ENCODE results near the gene PNMA6E.

Gene PNMA6E

DNA sequence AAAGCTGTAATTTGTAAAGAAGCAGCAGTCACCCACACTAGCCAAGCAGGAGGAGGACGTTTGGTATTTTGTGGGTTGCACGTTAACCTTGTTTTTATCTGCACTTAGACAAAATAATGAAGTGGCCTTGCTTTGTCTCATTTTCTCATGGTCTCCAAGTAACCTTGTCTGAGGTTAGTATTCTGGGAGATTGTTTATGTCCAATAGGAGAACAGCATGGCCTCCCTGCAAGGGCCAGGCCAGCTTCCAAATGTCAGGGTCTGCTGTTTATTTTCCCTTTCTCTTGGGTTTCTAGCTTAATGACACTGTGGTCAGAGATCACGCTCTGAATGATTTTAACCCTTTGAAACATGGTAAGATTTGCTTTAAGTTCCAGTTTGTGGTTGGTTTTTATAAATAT lies 29.9 kb downstream of the PNMA6E start:
- Histone ChIP-seq H3K27ac (ENCODE audit: low read length) (no peak overlapping the region), H3K9me3 (ENCODE audit: control insufficient read depth in 2 of 2, low read length in 2 of 2) (no peaks in the 10 kb centered on the region), H3K4me3 (ENCODE audit: low read length in 2 of 2) (no peak overlapping the region), H3K27me3 (ENCODE audit: control insufficient read depth in 1 of 2, insufficient read depth in 2 of 2, low read length in 2 of 2) (peaks cover 0 to 7% of the 10 kb centered on the region in 2 donors), H3K9ac (ENCODE audit: low read length in 2 of 2) (no peak overlapping the region), H3K4me1 (ENCODE audit: control insufficient read depth, insufficient read depth, low read length) (peaks cover 3% of the 10 kb centered on the region), H3K36me3 (ENCODE audit: control insufficient read depth in 2 of 2, insufficient read depth in 2 of 2, low read length in 2 of 2) (no peaks in the 10 kb centered on the region)

DNA sequence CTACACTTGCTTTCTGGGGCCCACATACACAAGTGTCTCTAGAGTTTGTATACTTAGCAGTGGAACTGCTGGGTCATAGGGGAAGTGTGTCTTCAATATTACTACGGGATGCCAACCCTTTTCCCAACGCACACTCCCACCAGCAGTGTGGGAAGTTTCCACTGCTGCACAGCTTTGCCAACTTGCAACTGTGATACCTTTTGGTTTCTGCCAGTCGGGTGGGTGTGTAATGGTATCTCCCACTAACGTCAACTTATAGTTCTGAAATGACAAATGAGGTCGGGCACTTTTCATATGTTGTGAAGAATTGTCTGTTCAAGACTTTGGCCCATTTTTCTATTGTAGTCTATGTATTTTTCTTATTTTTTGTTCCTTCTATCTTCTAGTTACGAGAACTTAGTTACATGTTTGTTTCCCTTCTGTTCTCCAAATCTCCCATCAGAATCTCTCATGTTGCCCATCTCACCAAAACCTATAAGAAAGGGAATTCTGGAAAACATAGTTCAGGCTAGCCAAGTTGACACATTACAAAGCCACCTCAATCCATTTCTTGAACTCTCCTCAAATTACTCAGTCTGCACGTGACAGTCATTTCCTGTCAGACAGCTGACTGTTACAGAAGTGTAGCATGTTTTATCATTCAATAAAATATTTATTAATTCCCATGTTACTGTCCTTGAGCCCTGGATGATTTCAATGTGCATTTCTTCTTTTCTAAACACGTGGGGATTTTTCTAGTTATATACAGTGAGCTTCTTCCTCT lies 30.7 kb downstream of the PNMA6E start:
- Histone ChIP-seq H3K9me3 (ENCODE audit: control insufficient read depth in 2 of 2, low read length in 2 of 2) (no peaks in the 10 kb centered on the region), H3K27ac (ENCODE audit: low read length) (no peak overlapping the region)

DNA sequence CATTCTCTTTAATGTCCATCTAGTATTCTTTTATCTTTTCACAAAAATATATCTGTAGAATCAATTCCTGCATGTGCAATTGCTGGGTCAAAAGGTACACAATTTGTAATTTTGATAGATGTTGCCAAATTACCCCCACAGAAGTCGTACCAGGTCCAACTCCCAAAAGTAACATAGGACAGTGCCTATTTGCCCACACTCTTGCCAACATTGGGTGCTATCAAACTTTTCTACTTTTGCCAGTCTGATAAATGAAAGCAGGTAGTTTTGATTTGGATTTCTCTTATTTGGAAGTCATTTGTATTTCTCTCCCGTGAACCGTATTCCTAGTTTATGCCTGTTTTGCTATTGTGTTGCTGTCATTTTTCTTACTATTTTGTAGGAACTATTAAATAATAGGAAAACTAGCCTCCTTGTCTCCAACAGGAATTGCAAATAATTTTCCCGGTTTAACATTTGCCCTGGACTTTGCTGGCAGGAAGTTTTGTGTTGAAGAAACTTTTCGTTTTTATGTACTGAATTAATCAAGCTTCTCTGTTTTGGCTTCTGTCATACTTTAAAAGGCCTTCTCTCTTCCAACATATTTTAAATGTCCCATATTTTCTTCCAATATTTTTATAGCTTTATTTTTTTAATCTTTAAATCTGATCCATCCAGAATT lies 34.1 kb downstream of the PNMA6E start:
- peaks cover 0 to 8% of the 10 kb centered on the region in 2 donors for H3K27me3 ChIP-seq (ENCODE audit: control insufficient read depth in 1 of 2, insufficient read depth in 2 of 2, low read length in 2 of 2)

More for the DNA sequence above, 30.7 kb downstream of the PNMA6E start:
- no peak overlapping the region for H3K4me3 ChIP-seq (ENCODE audit: low read length in 2 of 2)
- peaks cover 0 to 5% of the 10 kb centered on the region in 2 donors for H3K27me3 ChIP-seq (ENCODE audit: control insufficient read depth in 1 of 2, insufficient read depth in 2 of 2, low read length in 2 of 2)
- H3K9ac ChIP-seq (ENCODE audit: low read length in 2 of 2), result no peak overlapping the region
- no peaks in the 10 kb centered on the region for H3K36me3 ChIP-seq (ENCODE audit: control insufficient read depth in 2 of 2, insufficient read depth in 2 of 2, low read length in 2 of 2)
- peaks cover 3% of the 10 kb centered on the region for H3K4me1 ChIP-seq (ENCODE audit: control insufficient read depth, insufficient read depth, low read length)

DNA sequence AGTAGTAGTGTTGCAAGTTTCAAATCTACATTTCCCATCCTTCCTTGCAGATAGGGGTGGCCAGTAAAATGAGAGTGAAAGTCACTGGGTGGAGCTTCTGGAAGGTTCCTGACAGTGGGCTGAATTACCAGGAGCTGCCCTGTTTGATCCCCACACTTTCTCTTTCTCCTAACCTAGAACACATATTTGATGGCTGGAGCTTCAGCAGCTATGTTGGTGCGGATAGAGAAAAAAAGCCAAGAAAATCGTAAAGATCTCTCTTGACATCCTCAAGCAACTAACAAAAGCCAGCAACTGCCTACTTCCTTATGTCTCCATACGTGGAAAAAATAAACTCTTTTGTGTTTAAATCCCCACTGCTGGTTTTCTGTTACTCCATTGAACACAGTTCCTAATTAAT lies 35.0 kb downstream of the PNMA6E start:
- H3K27me3 ChIP-seq (ENCODE audit: control insufficient read depth in 1 of 2, insufficient read depth in 2 of 2, low read length in 2 of 2), result peaks cover 0 to 8% of the 10 kb centered on the region in 2 donors

More for the DNA sequence above, 34.1 kb downstream of the PNMA6E start:
- Histone ChIP-seq H3K4me3 (ENCODE audit: low read length in 2 of 2) (no peak overlapping the region), H3K27ac (ENCODE audit: low read length) (no peak overlapping the region), H3K36me3 (ENCODE audit: control insufficient read depth in 2 of 2, insufficient read depth in 2 of 2, low read length in 2 of 2) (no peaks in the 10 kb centered on the region), H3K4me1 (ENCODE audit: control insufficient read depth, insufficient read depth, low read length) (peaks cover 3% of the 10 kb centered on the region), H3K9me3 (ENCODE audit: control insufficient read depth in 2 of 2, low read length in 2 of 2) (no peaks in the 10 kb centered on the region), H3K9ac (ENCODE audit: low read length in 2 of 2) (no peak overlapping the region)

DNA sequence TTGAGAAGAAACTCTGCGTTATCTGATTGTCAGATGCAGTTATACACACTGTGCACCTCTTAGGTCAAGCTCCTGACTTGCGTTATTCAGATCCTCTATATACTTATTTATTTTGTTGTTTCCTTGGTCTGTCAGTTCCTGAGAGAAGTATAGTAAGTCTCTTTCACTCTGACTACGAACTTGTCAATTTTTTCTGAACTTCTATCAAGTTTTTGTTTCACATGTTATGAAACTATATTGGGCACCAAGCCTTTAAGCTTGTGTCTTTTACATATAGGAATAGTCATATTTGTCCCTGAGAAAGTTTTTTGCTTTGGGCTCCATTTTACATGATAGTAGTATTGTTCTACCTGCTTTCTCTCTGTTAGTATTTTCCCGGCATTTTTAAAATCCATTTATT lies 35.5 kb downstream of the PNMA6E start:
- no peaks in the 10 kb centered on the region for H3K4me1 ChIP-seq (ENCODE audit: control insufficient read depth, insufficient read depth, low read length)
- H3K27me3 ChIP-seq (ENCODE audit: control insufficient read depth in 1 of 2, insufficient read depth in 2 of 2, low read length in 2 of 2), result peaks cover 0 to 8% of the 10 kb centered on the region in 2 donors
- no peak overlapping the region for H3K9ac ChIP-seq (ENCODE audit: low read length in 2 of 2)
- H3K36me3 ChIP-seq (ENCODE audit: control insufficient read depth in 2 of 2, insufficient read depth in 2 of 2, low read length in 2 of 2), result no peaks in the 10 kb centered on the region
- no peak overlapping the region for H3K4me3 ChIP-seq (ENCODE audit: low read length in 2 of 2)
- no peak overlapping the region for H3K27ac ChIP-seq (ENCODE audit: low read length)
- H3K9me3 ChIP-seq (ENCODE audit: control insufficient read depth in 2 of 2, low read length in 2 of 2), result no peaks in the 10 kb centered on the region

More for the DNA sequence above, 35.0 kb downstream of the PNMA6E start:
- no peaks in the 10 kb centered on the region for H3K9me3 ChIP-seq (ENCODE audit: control insufficient read depth in 2 of 2, low read length in 2 of 2)
- H3K27ac ChIP-seq (ENCODE audit: low read length), result no peak overlapping the region
- H3K36me3 ChIP-seq (ENCODE audit: control insufficient read depth in 2 of 2, insufficient read depth in 2 of 2, low read length in 2 of 2), result no peaks in the 10 kb centered on the region
- no peak overlapping the region for H3K4me3 ChIP-seq (ENCODE audit: low read length in 2 of 2)
- peaks cover 3% of the 10 kb centered on the region for H3K4me1 ChIP-seq (ENCODE audit: control insufficient read depth, insufficient read depth, low read length)
- no peak overlapping the region for H3K9ac ChIP-seq (ENCODE audit: low read length in 2 of 2)

DNA sequence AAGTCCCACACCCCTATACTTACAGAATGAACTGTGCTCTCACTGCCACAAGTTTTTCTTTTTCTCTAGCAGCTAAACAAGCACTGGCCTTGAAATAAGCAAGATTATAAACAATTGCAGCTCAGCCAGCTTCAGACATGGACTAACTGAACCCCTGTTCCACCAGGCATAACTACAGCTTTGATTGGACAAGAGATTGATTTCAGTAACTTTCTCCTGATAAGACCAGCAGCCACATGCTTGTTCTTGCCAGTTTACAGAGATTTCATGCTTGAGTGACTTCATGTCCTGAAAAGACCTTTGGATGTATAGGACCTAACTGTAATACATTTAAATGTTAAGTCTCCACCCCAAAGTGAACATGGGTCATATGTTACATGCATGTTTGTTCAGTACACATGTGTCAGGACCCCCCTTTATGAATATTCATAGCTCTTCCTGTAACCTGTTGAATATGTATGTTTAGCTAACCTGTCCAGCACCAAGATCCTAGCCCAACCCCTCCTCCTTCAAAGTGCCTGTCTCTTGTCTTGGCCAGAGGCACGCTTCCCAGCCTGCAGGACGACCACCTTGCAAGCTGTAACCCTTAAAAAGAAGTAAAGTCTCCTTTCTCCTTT lies 39.3 kb downstream of the PNMA6E start:
- H3K27ac ChIP-seq (ENCODE audit: low read length), result no peak overlapping the region
- no peaks in the 10 kb centered on the region for H3K4me1 ChIP-seq (ENCODE audit: control insufficient read depth, insufficient read depth, low read length)
- H3K4me3 ChIP-seq (ENCODE audit: low read length in 2 of 2), result no peak overlapping the region
- no peaks in the 10 kb centered on the region for H3K9me3 ChIP-seq (ENCODE audit: control insufficient read depth in 2 of 2, low read length in 2 of 2)
- no peak overlapping the region for H3K9ac ChIP-seq (ENCODE audit: low read length in 2 of 2)
- no peaks in the 10 kb centered on the region for H3K36me3 ChIP-seq (ENCODE audit: control insufficient read depth in 2 of 2, insufficient read depth in 2 of 2, low read length in 2 of 2)
- peaks cover 0 to 5% of the 10 kb centered on the region in 2 donors for H3K27me3 ChIP-seq (ENCODE audit: control insufficient read depth in 1 of 2, insufficient read depth in 2 of 2, low read length in 2 of 2)

DNA sequence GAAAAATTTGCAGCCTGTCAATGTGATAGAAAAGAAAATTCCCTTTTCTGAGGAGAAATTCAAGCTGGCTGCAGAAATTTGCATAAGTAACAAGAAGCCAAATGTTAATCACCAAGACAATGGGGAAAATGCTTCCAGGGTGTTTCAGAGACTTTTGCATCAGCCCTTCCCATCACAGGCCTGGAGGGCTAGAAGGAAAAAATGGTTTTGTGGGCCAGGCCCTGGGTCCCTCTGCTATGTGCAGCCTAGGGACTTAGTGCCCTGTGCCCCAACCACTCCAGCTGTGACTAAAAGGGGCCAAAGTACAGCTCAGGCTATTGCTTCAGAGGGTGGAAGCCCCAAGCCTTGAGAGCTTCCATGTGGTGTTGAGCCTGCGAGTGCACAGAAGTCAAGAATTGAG lies 43.3 kb downstream of the PNMA6E start:
- no peaks in the 10 kb centered on the region for H3K9me3 ChIP-seq (ENCODE audit: control insufficient read depth in 2 of 2, low read length in 2 of 2)
- no peaks in the 10 kb centered on the region for H3K4me1 ChIP-seq (ENCODE audit: control insufficient read depth, insufficient read depth, low read length)
- no peak overlapping the region for H3K9ac ChIP-seq (ENCODE audit: low read length in 2 of 2)
- peaks cover 0 to 11% of the 10 kb centered on the region in 2 donors for H3K27me3 ChIP-seq (ENCODE audit: control insufficient read depth in 1 of 2, insufficient read depth in 2 of 2, low read length in 2 of 2)
- no peak overlapping the region for H3K4me3 ChIP-seq (ENCODE audit: low read length in 2 of 2)
- no peak overlapping the region for H3K27ac ChIP-seq (ENCODE audit: low read length)
- H3K36me3 ChIP-seq (ENCODE audit: control insufficient read depth in 2 of 2, insufficient read depth in 2 of 2, low read length in 2 of 2), result no peaks in the 10 kb centered on the region

DNA sequence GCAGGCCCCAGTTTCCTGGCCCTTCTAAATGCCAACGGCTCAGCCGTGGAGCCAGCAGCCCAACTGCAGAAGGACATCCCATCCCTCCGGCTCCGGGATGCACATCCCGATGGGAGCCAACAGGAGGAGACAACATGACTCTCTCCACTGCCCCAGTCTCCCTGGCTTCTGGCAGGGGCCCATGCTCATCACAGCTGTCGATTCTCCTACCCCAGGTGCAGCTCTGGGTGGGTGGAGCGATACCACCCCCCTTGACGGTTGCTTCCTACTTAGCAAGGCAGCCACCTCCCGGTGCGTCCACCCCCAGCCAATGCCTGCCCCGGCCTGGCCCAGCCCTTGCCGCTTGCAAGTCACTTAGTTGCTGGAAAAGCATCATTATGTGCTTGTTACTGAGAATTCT lies 47.7 kb downstream of the PNMA6E start:
- no peak overlapping the region for H3K27ac ChIP-seq (ENCODE audit: low read length)
- H3K36me3 ChIP-seq (ENCODE audit: control insufficient read depth in 2 of 2, insufficient read depth in 2 of 2, low read length in 2 of 2), result peaks cover 0 to 5% of the 10 kb centered on the region in 2 donors
- H3K27me3 ChIP-seq (ENCODE audit: control insufficient read depth in 1 of 2, insufficient read depth in 2 of 2, low read length in 2 of 2), result peaks cover 0 to 6% of the 10 kb centered on the region in 2 donors
- no peaks in the 10 kb centered on the region for H3K9me3 ChIP-seq (ENCODE audit: control insufficient read depth in 2 of 2, low read length in 2 of 2)
- no peak overlapping the region for H3K9ac ChIP-seq (ENCODE audit: low read length in 2 of 2)
- no peaks in the 10 kb centered on the region for H3K4me1 ChIP-seq (ENCODE audit: control insufficient read depth, insufficient read depth, low read length)
- no peak overlapping the region for H3K4me3 ChIP-seq (ENCODE audit: low read length in 2 of 2)

DNA sequence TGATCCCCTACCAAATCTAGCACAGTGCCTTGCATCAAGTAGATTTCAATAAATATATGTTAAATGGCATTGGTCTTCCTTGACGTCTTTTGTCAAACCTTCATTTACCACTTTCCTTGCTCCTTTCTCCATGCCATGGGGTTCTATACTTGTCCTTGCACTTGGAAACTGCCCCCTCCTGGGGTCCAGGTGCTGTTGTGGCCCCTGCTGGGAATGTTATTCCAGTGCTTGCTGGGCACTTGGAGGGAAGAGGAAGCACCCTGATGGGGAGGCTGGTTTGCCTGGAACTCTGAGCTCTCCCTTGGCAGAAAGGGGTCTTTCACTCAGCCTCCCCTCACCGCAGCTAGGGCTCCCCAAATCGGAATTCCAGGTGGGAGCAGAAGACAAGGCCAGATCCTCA lies 48.3 kb downstream of the PNMA6E start:
- Histone ChIP-seq H3K27me3 (ENCODE audit: control insufficient read depth in 1 of 2, insufficient read depth in 2 of 2, low read length in 2 of 2) (peaks cover 0 to 6% of the 10 kb centered on the region in 2 donors), H3K27ac (ENCODE audit: low read length) (no peak overlapping the region), H3K9ac (ENCODE audit: low read length in 2 of 2) (no peak overlapping the region), H3K4me1 (ENCODE audit: control insufficient read depth, insufficient read depth, low read length) (no peaks in the 10 kb centered on the region), H3K9me3 (ENCODE audit: control insufficient read depth in 2 of 2, low read length in 2 of 2) (no peaks in the 10 kb centered on the region), H3K36me3 (ENCODE audit: control insufficient read depth in 2 of 2, insufficient read depth in 2 of 2, low read length in 2 of 2) (peaks cover 0 to 5% of the 10 kb centered on the region in 2 donors), H3K4me3 (ENCODE audit: low read length in 2 of 2) (no peak overlapping the region)

DNA sequence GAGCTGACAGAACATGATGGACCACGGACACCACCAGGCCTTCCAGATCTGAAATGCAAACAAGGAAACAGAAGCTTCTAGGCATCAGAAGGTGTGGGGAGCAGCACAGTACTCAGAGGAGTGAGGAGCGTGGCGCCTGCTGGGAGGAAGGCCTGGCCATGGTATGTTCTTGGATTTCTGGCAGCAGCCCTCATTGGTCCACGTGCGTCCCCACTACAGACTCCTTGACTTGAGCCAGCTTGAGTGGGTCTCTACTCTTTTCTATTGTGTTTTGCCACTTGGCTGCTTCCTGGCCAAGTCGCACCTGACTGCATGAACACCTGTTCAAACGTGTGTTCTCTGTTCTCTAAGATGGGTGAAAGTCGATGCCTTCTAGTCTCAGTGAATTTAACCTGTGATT lies 49.2 kb downstream of the PNMA6E start:
- Histone ChIP-seq H3K9me3 (ENCODE audit: control insufficient read depth in 2 of 2, low read length in 2 of 2) (no peaks in the 10 kb centered on the region), H3K4me3 (ENCODE audit: low read length in 2 of 2) (no peak overlapping the region), H3K36me3 (ENCODE audit: control insufficient read depth in 2 of 2, insufficient read depth in 2 of 2, low read length in 2 of 2) (peaks cover 0 to 6% of the 10 kb centered on the region in 2 donors), H3K4me1 (ENCODE audit: control insufficient read depth, insufficient read depth, low read length) (no peaks in the 10 kb centered on the region), H3K27me3 (ENCODE audit: control insufficient read depth in 1 of 2, insufficient read depth in 2 of 2, low read length in 2 of 2) (peaks cover 0 to 6% of the 10 kb centered on the region in 2 donors), H3K9ac (ENCODE audit: low read length in 2 of 2) (no peak overlapping the region), H3K27ac (ENCODE audit: low read length) (no peak overlapping the region)
